ENCODE results near the gene NCKAP5.

NCKAP5 gene

GRCh38 chr2:133571249-133571648 is 3.0 kb upstream of the NCKAP5 start:
- no CpG with 5 or more reads among the region's 6 CpGs for WGBS, 2 donors (ENCODE audit: extremely low coverage in 2 of 2, insufficient read length in 2 of 2, insufficient replicate concordance in 1 of 2)

GRCh38 chr2:133570542-133570941 is 2.3 kb upstream of the NCKAP5 start:
- Histone ChIP-seq H3K4me2 (ENCODE audit: insufficient read depth, low read length, poor library complexity, severe bottlenecking) (no peak overlapping the region), H4K8ac (ENCODE audit: low read depth, low read length) (no peak overlapping the region), H2AFZ (ENCODE audit: low read length) (no peak overlapping the region), H3K79me1 (ENCODE audit: low read depth, low read length) (no peaks in the 10 kb centered on the region), H2BK15ac (ENCODE audit: low read length) (no peak overlapping the region), H3K4ac (ENCODE audit: low read length) (no peak overlapping the region), H3K18ac (ENCODE audit: low read length) (no peak overlapping the region), H2AK5ac (ENCODE audit: low read depth, low read length) (no peak overlapping the region), H2BK12ac (ENCODE audit: low read length) (no peak overlapping the region), H3K9ac (ENCODE audit: low read depth, low read length, poor library complexity) (no peak overlapping the region), H3K27ac (replicated peaks; ENCODE audit: low read length) (no peak overlapping the region), H2BK5ac (ENCODE audit: low read length) (no peak overlapping the region), H3K4me1 (ENCODE audit: control insufficient read depth in 2 of 2, insufficient read depth in 1 of 2, low read depth in 1 of 2, low read length in 2 of 2) (peaks cover 10 to 34% of the 10 kb centered on the region in 2 donors), H3K9me3 (replicated peaks in 1 of 2; ENCODE audit: control insufficient read depth in 2 of 2, insufficient read depth in 1 of 2, low read depth in 1 of 2, low read length in 2 of 2) (no peaks in the 10 kb centered on the region), H3K23ac (ENCODE audit: low read depth, low read length, poor library complexity) (no peak overlapping the region), H4K91ac (ENCODE audit: low read depth, low read length, poor library complexity) (no peak overlapping the region), H2BK120ac (ENCODE audit: low read depth, low read length) (no peak overlapping the region), H3K4me3 (ENCODE audit: low read length in 2 of 2) (no peak overlapping the region), H3K27me3 (ENCODE audit: control insufficient read depth in 3 of 3, insufficient read depth in 3 of 3, low read depth in 1 of 3, low read length in 3 of 3) (no peaks in the 10 kb centered on the region), H3K36me3 (replicated peaks in 1 of 2; ENCODE audit: control insufficient read depth in 2 of 2, insufficient read depth in 2 of 2, low read length in 2 of 2) (peaks cover 0 to 33% of the 10 kb centered on the region in 2 donors), H3K14ac (ENCODE audit: low read length) (no peak overlapping the region)
- no peak for DNase-seq (ENCODE audit: low spot score)
- WGBS, 2 donors (ENCODE audit: extremely low coverage in 2 of 2, insufficient read length in 2 of 2, insufficient replicate concordance in 1 of 2), result no CpG with 5 or more reads among the region's 5 CpGs

More at GRCh38 chr2:133571249-133571648, 3.0 kb upstream of the NCKAP5 start:
- H3K4me2 ChIP-seq (ENCODE audit: insufficient read depth, low read length, poor library complexity, severe bottlenecking), result no peak overlapping the region
- H2AFZ ChIP-seq (ENCODE audit: low read length), result no peak overlapping the region
- H3K9ac ChIP-seq (ENCODE audit: low read depth, low read length, poor library complexity), result peak overlapping the region; percentile 24
- H2BK5ac ChIP-seq (ENCODE audit: low read length), result no peak overlapping the region
- H4K91ac ChIP-seq (ENCODE audit: low read depth, low read length, poor library complexity), result no peak overlapping the region
- no peak overlapping the region for H3K27ac ChIP-seq (replicated peaks; ENCODE audit: low read length)
- H2BK15ac ChIP-seq (ENCODE audit: low read length), result no peak overlapping the region
- peaks cover 10 to 28% of the 10 kb centered on the region in 2 donors for H3K4me1 ChIP-seq (ENCODE audit: control insufficient read depth in 2 of 2, insufficient read depth in 1 of 2, low read depth in 1 of 2, low read length in 2 of 2)
- no peak overlapping the region for H3K4me3 ChIP-seq (ENCODE audit: low read length in 2 of 2)
- H2AK5ac ChIP-seq (ENCODE audit: low read depth, low read length), result no peak overlapping the region
- H3K27me3 ChIP-seq (ENCODE audit: control insufficient read depth in 3 of 3, insufficient read depth in 3 of 3, low read depth in 1 of 3, low read length in 3 of 3), result no peaks in the 10 kb centered on the region
- H2BK12ac ChIP-seq (ENCODE audit: low read length), result no peak overlapping the region
- H3K23ac ChIP-seq (ENCODE audit: low read depth, low read length, poor library complexity), result no peak overlapping the region
- H2BK120ac ChIP-seq (ENCODE audit: low read depth, low read length), result no peak overlapping the region
- H3K79me1 ChIP-seq (ENCODE audit: low read depth, low read length), result no peaks in the 10 kb centered on the region
- peaks cover 0 to 31% of the 10 kb centered on the region in 2 donors for H3K36me3 ChIP-seq (replicated peaks in 1 of 2; ENCODE audit: control insufficient read depth in 2 of 2, insufficient read depth in 2 of 2, low read length in 2 of 2)
- no peak overlapping the region for H3K4ac ChIP-seq (ENCODE audit: low read length)
- no peak for DNase-seq (ENCODE audit: low spot score)
- H3K18ac ChIP-seq (ENCODE audit: low read length), result no peak overlapping the region
- no peaks in the 10 kb centered on the region for H3K9me3 ChIP-seq (replicated peaks in 1 of 2; ENCODE audit: control insufficient read depth in 2 of 2, insufficient read depth in 1 of 2, low read depth in 1 of 2, low read length in 2 of 2)
- no peak overlapping the region for H4K8ac ChIP-seq (ENCODE audit: low read depth, low read length)
- H3K14ac ChIP-seq (ENCODE audit: low read length), result no peak overlapping the region

- H2AFZ ChIP-seq (ENCODE audit: low read length), result no peak overlapping the region
- no peak overlapping the region for H3K14ac ChIP-seq (ENCODE audit: low read length)
- no peak overlapping the region for H2BK12ac ChIP-seq (ENCODE audit: low read length)
- peaks cover 0 to 39% of the 10 kb centered on the region in 2 donors for H3K36me3 ChIP-seq (replicated peaks in 1 of 2; ENCODE audit: control insufficient read depth in 2 of 2, insufficient read depth in 2 of 2, low read length in 2 of 2)
- no peak overlapping the region for H3K4me3 ChIP-seq (ENCODE audit: low read length in 2 of 2)
- H3K4me2 ChIP-seq (ENCODE audit: insufficient read depth, low read length, poor library complexity, severe bottlenecking), result no peak overlapping the region
- no peaks in the 10 kb centered on the region for H3K79me1 ChIP-seq (ENCODE audit: low read depth, low read length)
- no peak overlapping the region for H3K27ac ChIP-seq (replicated peaks; ENCODE audit: low read length)
- H3K9me3 ChIP-seq (replicated peaks in 1 of 2; ENCODE audit: control insufficient read depth in 2 of 2, insufficient read depth in 1 of 2, low read depth in 1 of 2, low read length in 2 of 2), result peaks cover 2 to 9% of the 10 kb centered on the region in 2 donors
- no peak overlapping the region for H3K4ac ChIP-seq (ENCODE audit: low read length)
- H2AK5ac ChIP-seq (ENCODE audit: low read depth, low read length), result no peak overlapping the region
- no peak overlapping the region for H2BK120ac ChIP-seq (ENCODE audit: low read depth, low read length)
- H3K4me1 ChIP-seq (ENCODE audit: control insufficient read depth in 2 of 2, insufficient read depth in 1 of 2, low read depth in 1 of 2, low read length in 2 of 2), result peaks cover 12 to 41% of the 10 kb centered on the region in 2 donors
- no peak for DNase-seq (ENCODE audit: low spot score)
- H2BK5ac ChIP-seq (ENCODE audit: low read length), result no peak overlapping the region
- H3K27me3 ChIP-seq (ENCODE audit: control insufficient read depth in 3 of 3, insufficient read depth in 3 of 3, low read depth in 1 of 3, low read length in 3 of 3), result no peaks in the 10 kb centered on the region
- H2BK15ac ChIP-seq (ENCODE audit: low read length), result no peak overlapping the region
- no peak overlapping the region for H3K9ac ChIP-seq (ENCODE audit: low read depth, low read length, poor library complexity)
- no peak overlapping the region for H3K23ac ChIP-seq (ENCODE audit: low read depth, low read length, poor library complexity)
- no peak overlapping the region for H4K91ac ChIP-seq (ENCODE audit: low read depth, low read length, poor library complexity)
- H4K8ac ChIP-seq (ENCODE audit: low read depth, low read length), result no peak overlapping the region
- WGBS, 2 donors (ENCODE audit: extremely low coverage in 2 of 2, insufficient read length in 2 of 2, insufficient replicate concordance in 1 of 2), result no CpG with 5 or more reads among the region's 4 CpGs
- H3K18ac ChIP-seq (ENCODE audit: low read length), result no peak overlapping the region
Measured at GRCh38 chr2:133569286-133569830, 1.1 kb upstream of the NCKAP5 start.

GRCh38 chr2:133568598-133568997 is 335 bp upstream of the NCKAP5 start:
- no peak overlapping the region for H3K14ac ChIP-seq (ENCODE audit: low read length)
- H3K4me3 ChIP-seq (ENCODE audit: low read length in 2 of 2), result peak overlapping the region in 1 of 2 donors; percentile 63
- H2BK15ac ChIP-seq (ENCODE audit: low read length), result no peak overlapping the region
- no peak overlapping the region for H2AFZ ChIP-seq (ENCODE audit: low read length)
- H3K4ac ChIP-seq (ENCODE audit: low read length), result no peak overlapping the region
- no peaks in the 10 kb centered on the region for H3K27me3 ChIP-seq (ENCODE audit: control insufficient read depth in 3 of 3, insufficient read depth in 3 of 3, low read depth in 1 of 3, low read length in 3 of 3)
- no peak overlapping the region for H2BK120ac ChIP-seq (ENCODE audit: low read depth, low read length)
- no CpG with 5 or more reads among the region's 5 CpGs for WGBS, 2 donors (ENCODE audit: extremely low coverage in 2 of 2, insufficient read length in 2 of 2, insufficient replicate concordance in 1 of 2)
- no peak overlapping the region for H4K91ac ChIP-seq (ENCODE audit: low read depth, low read length, poor library complexity)
- H2AK5ac ChIP-seq (ENCODE audit: low read depth, low read length), result no peak overlapping the region
- H3K4me1 ChIP-seq (ENCODE audit: control insufficient read depth in 2 of 2, insufficient read depth in 1 of 2, low read depth in 1 of 2, low read length in 2 of 2), result peaks cover 10 to 35% of the 10 kb centered on the region in 2 donors
- no peak overlapping the region for H3K9ac ChIP-seq (ENCODE audit: low read depth, low read length, poor library complexity)
- no peak overlapping the region for H3K23ac ChIP-seq (ENCODE audit: low read depth, low read length, poor library complexity)
- H4K8ac ChIP-seq (ENCODE audit: low read depth, low read length), result no peak overlapping the region
- peaks cover 2 to 16% of the 10 kb centered on the region in 2 donors for H3K9me3 ChIP-seq (replicated peaks in 1 of 2; ENCODE audit: control insufficient read depth in 2 of 2, insufficient read depth in 1 of 2, low read depth in 1 of 2, low read length in 2 of 2)
- H2BK12ac ChIP-seq (ENCODE audit: low read length), result no peak overlapping the region
- H2BK5ac ChIP-seq (ENCODE audit: low read length), result no peak overlapping the region
- H3K18ac ChIP-seq (ENCODE audit: low read length), result no peak overlapping the region
- peak overlapping the region; percentile 31 for H3K4me2 ChIP-seq (ENCODE audit: insufficient read depth, low read length, poor library complexity, severe bottlenecking)
- peak overlapping the region; percentile 16 for H3K27ac ChIP-seq (replicated peaks; ENCODE audit: low read length)
- no peak for DNase-seq (ENCODE audit: low spot score)
- peaks cover 0 to 46% of the 10 kb centered on the region in 2 donors for H3K36me3 ChIP-seq (replicated peaks in 1 of 2; ENCODE audit: control insufficient read depth in 2 of 2, insufficient read depth in 2 of 2, low read length in 2 of 2)
- no peaks in the 10 kb centered on the region for H3K79me1 ChIP-seq (ENCODE audit: low read depth, low read length)
